DMS 273 (cell line): ENCODE results near the gene SUPT20HL1.

Source experiments
- DNase-seq: peaks from one replicate; lab custom pipeline; 2025; ENCODE audit not compliant: unreplicated experiment; lab: John Stamatoyannopoulos, UW

Gene SUPT20HL1

GRCh38 chrX:24395775-24396174 is 35.3 kb downstream of the SUPT20HL1 start:
- DNase-seq, result peak; percentile 89

- DNase-seq, result peak; percentile 31
These were observed 35.9 kb downstream of the SUPT20HL1 start for GRCh38 chrX:24396236-24396930.

GRCh38 chrX:24396931-24397279 is 36.5 kb downstream of the SUPT20HL1 start:
- no peak for DNase-seq

GRCh38 chrX:24398766-24399165 is 38.3 kb downstream of the SUPT20HL1 start:
- peak; percentile 35 for DNase-seq

- no peak for DNase-seq
These were observed 39.1 kb downstream of the SUPT20HL1 start for GRCh38 chrX:24399550-24399949.

- no peak for DNase-seq
These were observed 45.5 kb downstream of the SUPT20HL1 start for GRCh38 chrX:24405959-24406358.
